MG63 (cell line): ENCODE measurements around the gene NME5. TPM values are rescaled to one million over a fixed set of nuclear protein-coding genes. Genes with fewer than 3 reads are reported as not detected.

ENCODE experiments used
- total RNA-seq: library from RNA; depleted of rRNA; stranded (reverse); fragments of >200 nt; shearing (Covaris generic); gene quantifications from 2 replicates; pipeline ENCODE4 v1.2.3, GENCODE V29; 2014; ENCODE audit warnings: low replicate concordance; rRNA removed

The NME5 gene
- total RNA-seq, 1 experiment from 2014 or later: not detected

Other genes starting within 250 kb of the NME5 start
- not detected in 2 replicates for gene PKD2L2, start 250.0 kb downstream of the NME5 start, total RNA-seq
- 15.0 and 31.7 TPM in 2 replicates for gene FAM13B, start 106.3 kb downstream of the NME5 start, total RNA-seq
- gene WNT8A, start 55.4 kb downstream of the NME5 start, total RNA-seq: not detected in 2 replicates
- 64.9 and 106 TPM in 2 replicates for gene BRD8, start 39.2 kb upstream of the NME5 start, total RNA-seq
- 111 and 129 TPM in 2 replicates for gene KIF20A, start 39.7 kb upstream of the NME5 start, total RNA-seq
- gene CDC23, start 73.9 kb upstream of the NME5 start, total RNA-seq: 33.8 and 44.3 TPM in 2 replicates
- not detected in 2 replicates for gene GFRA3, start 135.2 kb upstream of the NME5 start, total RNA-seq
- 20.2 and 23.9 TPM in 2 replicates for gene CDC25C, start 192.4 kb upstream of the NME5 start, total RNA-seq
- 34.5 and 76.2 TPM in 2 replicates for gene FAM53C, start 198.8 kb upstream of the NME5 start, total RNA-seq
- 41.6 and 42.9 TPM in 2 replicates for gene KDM3B, start 213.3 kb upstream of the NME5 start, total RNA-seq